Caco-2 (cell line): Measurements from ENCODE around the gene ATG4D. TPM values are rescaled to one million over a fixed set of nuclear protein-coding genes. Genes with fewer than 3 reads are reported as not detected.
A peak's percentile ranks its signal among the peaks of the same experiment; 100 is the strongest.

Experiments used
- BruUV-seq: library from RNA; stranded (reverse); fragments of 400-500 nt; replicated peaks from 2 replicates; lab custom pipeline; 2021; lab: Mats Ljungman, UMichigan
- CTCF ChIA-PET: fragments of 300-600 bp; sonication (Branson Sonifier 250); formaldehyde crosslinking; loops from one replicate; lab custom pipeline; 2022; ENCODE audit warnings: antibody characterized with exemption; lab: Charles Lee
- POLR2A ChIA-PET: fragments of 300-600 bp; sonication (Branson Sonifier 250); formaldehyde crosslinking; loops from one replicate; lab custom pipeline; 2022; ENCODE audit warnings: antibody characterized with exemption; lab: Charles Lee
- DNase-seq, 2 experiments: peaks; one replicate each; pipeline versions ENCODE4 v3.0.0 to v3.0.0-alpha.2; 2020 to 2022
- H3K27me3 ChIP-seq: replicated peaks from 2 replicates; pipeline ENCODE4 v1.6.0; 2011; ENCODE audit warnings: low read length; ENCODE audit not compliant: control insufficient read depth, insufficient read depth
- H3K36me3 ChIP-seq: 2 replicates; pipeline ENCODE4 v1.5.1; 2011; ENCODE audit warnings: low read length; ENCODE audit not compliant: control insufficient read depth, insufficient read depth
- H3K4me1 ChIP-seq: fragments of 250-450 bp; sonication (Bioruptor Pico); 2 replicates; pipeline ENCODE4 v1.5.1; 2020; ENCODE audit warnings: mild to moderate bottlenecking
- H3K4me3 ChIP-seq: 2 replicates; pipeline ENCODE4 v1.5.1; 2011; ENCODE audit warnings: low read depth, mild to moderate bottlenecking, control low read depth, low read length
- H3K9me3 ChIP-seq: fragments of 250-450 bp; sonication (Bioruptor Pico); 2 replicates; pipeline ENCODE4 v1.5.1; 2020; ENCODE audit warnings: mild to moderate bottlenecking, moderate library complexity
- H3K27ac Mint-ChIP-seq: one replicate; pipeline ENCODE4 v1.8.0; 2022; ENCODE audit warnings: mixed read lengths; ENCODE audit not compliant: unreplicated experiment
- H3K27me3 Mint-ChIP-seq: one replicate; pipeline ENCODE4 v1.8.0; 2022; ENCODE audit warnings: mixed read lengths; ENCODE audit not compliant: insufficient read depth, unreplicated experiment
- H3K36me3 Mint-ChIP-seq: one replicate; pipeline ENCODE4 v1.8.0; 2022; ENCODE audit warnings: mild to moderate bottlenecking, mixed read lengths; ENCODE audit not compliant: insufficient read depth, unreplicated experiment
- H3K4me1 Mint-ChIP-seq: one replicate; pipeline ENCODE4 v1.8.0; 2022; ENCODE audit warnings: low read depth, mixed read lengths; ENCODE audit not compliant: unreplicated experiment
- H3K4me3 Mint-ChIP-seq: one replicate; pipeline ENCODE4 v1.8.0; 2022; ENCODE audit warnings: mild to moderate bottlenecking, moderate library complexity, mixed read lengths; ENCODE audit not compliant: unreplicated experiment
- H3K9me3 Mint-ChIP-seq: one replicate; pipeline ENCODE4 v1.8.0; 2022; ENCODE audit warnings: mixed read lengths; ENCODE audit not compliant: unreplicated experiment
- CTCF ChIP-seq, 2 experiments: fragments of 200-600 bp in 1 of 2; IDR thresholded peaks; 1 replicate in 1 of 2; 2 replicates in 1 of 2; pipeline versions ENCODE4 v1.5.1 to v1.8.0; 2011 to 2022; ENCODE audit warnings: antibody characterized with exemption in 1 of 2, control low read depth in 1 of 2, inconsistent platforms in 1 of 2, low read depth in 1 of 2, low read length in 1 of 2, mild to moderate bottlenecking in 1 of 2, moderate library complexity in 1 of 2; ENCODE audit not compliant: insufficient read depth in 1 of 2, severe bottlenecking in 1 of 2, unreplicated experiment in 1 of 2
- intact Hi-C: fragments of 100-400 bp; cut with micrococcal nuclease; formaldehyde crosslinking; loops from one replicate; pipeline ENCODE4 v1.10.0; 2022; ENCODE audit not compliant: unreplicated experiment
- total RNA-seq: library from RNA; stranded (reverse); gene quantifications from 2 replicates; pipeline ENCODE4 v1.2.3, GENCODE V29; 2022

Gene ATG4D
- total RNA-seq, 1 experiment from 2014 or later, result 34.3 TPM

- H3K4me3 Mint-ChIP-seq, result peak overlapping the region; percentile 29
- Histone ChIP-seq H3K27me3 (no peaks in the 10 kb centered on the region), H3K4me3 (no peak overlapping the region), H3K36me3 (peaks cover 1% of the 10 kb centered on the region; the same call in 1 of the 2 replicates), H3K4me1 (peaks cover 12% of the 10 kb centered on the region), H3K9me3 (no peaks in the 10 kb centered on the region)
- BruUV-seq, result no TSS peak
- ChIA-PET CTCF (interaction anchor here (0.7 kb wide), 1 partner anchor 69 kb away, joined by 7 read pairs; no protein-coding TSS in a partner anchor), POLR2A (no interaction called here)
- TF ChIP-seq CTCF (IDR thresholded peaks at IDR 0.05; ENCODE audit: insufficient read depth in 1 of 2, low read depth in 1 of 2, low read length in 1 of 2, severe bottlenecking in 1 of 2, unreplicated experiment in 1 of 2), result no peak
- H3K36me3 Mint-ChIP-seq, result peaks cover 79% of the 10 kb centered on the region
- intact Hi-C loops, result no loop called here
- DNase-seq, result no peak
- H3K9me3 Mint-ChIP-seq, result no peaks in the 10 kb centered on the region
- H3K27ac Mint-ChIP-seq, result peak overlapping the region; percentile 36
- H3K27me3 Mint-ChIP-seq, result no peaks in the 10 kb centered on the region
- peaks cover 13% of the 10 kb centered on the region for H3K4me1 Mint-ChIP-seq
Measured at GRCh38 chr19:10575011-10575716, 31.5 kb downstream of the ATG4D start.

- Mint-ChIP-seq H3K36me3 (peaks cover 77% of the 10 kb centered on the region), H3K27me3 (no peaks in the 10 kb centered on the region), H3K4me3 (peak overlapping the region; percentile 84), H3K4me1 (peaks cover 6% of the 10 kb centered on the region), H3K9me3 (no peaks in the 10 kb centered on the region), H3K27ac (peak overlapping the region; percentile 97)
- peaks cover 6% of the 10 kb centered on the region for H3K4me1 ChIP-seq
- POLR2A ChIA-PET, result interaction anchor here (0.6 kb wide), 1 partner anchor 8 kb away, joined by 3 read pairs; no protein-coding TSS in a partner anchor
- CTCF ChIA-PET, result interaction anchor here (0.9 kb wide), 2 partner anchors 12 to 67 kb away, joined by 3 to 8 read pairs; partner anchors contain the start of gene KRI1
- intact Hi-C loops, result no loop called here
- no peaks in the 10 kb centered on the region for H3K27me3 ChIP-seq
- DNase-seq, result no peak
- no peak for TF ChIP-seq CTCF (IDR thresholded peaks at IDR 0.05; ENCODE audit: insufficient read depth in 1 of 2, low read depth in 1 of 2, low read length in 1 of 2, severe bottlenecking in 1 of 2, unreplicated experiment in 1 of 2)
- H3K36me3 ChIP-seq, result peaks cover 1% of the 10 kb centered on the region; the same call in 1 of the 2 replicates
- no TSS peak for BruUV-seq
- no peaks in the 10 kb centered on the region for H3K9me3 ChIP-seq
- no peak overlapping the region for H3K4me3 ChIP-seq
Measured at GRCh38 chr19:10577951-10578350, 34.2 kb downstream of the ATG4D start.

- CTCF ChIA-PET, result interaction anchor here (0.5 to 4.5 kb wide), 11 partner anchors 21 to 119 kb away, joined by 3 to 86 read pairs (median 4); partner anchors contain the start of genes KEAP1 and SLC44A2
- H3K27me3 ChIP-seq, result no peaks in the 10 kb centered on the region
- peaks cover 6% of the 10 kb centered on the region for H3K4me1 ChIP-seq
- Mint-ChIP-seq H3K27me3 (no peaks in the 10 kb centered on the region), H3K36me3 (peaks cover 64% of the 10 kb centered on the region), H3K27ac (peak overlapping the region; percentile 57), H3K4me1 (peaks cover 6% of the 10 kb centered on the region), H3K9me3 (no peaks in the 10 kb centered on the region), H3K4me3 (no peak overlapping the region)
- H3K9me3 ChIP-seq, result no peaks in the 10 kb centered on the region
- no peak overlapping the region for H3K4me3 ChIP-seq
- intact Hi-C loops, result loop anchor here (1.0 to 5.0 kb wide), 3 partner anchors 46 to 118 kb away; partner anchors contain the start of gene SLC44A2
- POLR2A ChIA-PET, result interaction anchor here (1.5 kb wide), 1 partner anchor 63 kb away, joined by 4 read pairs; no protein-coding TSS in a partner anchor
- H3K36me3 ChIP-seq, result peaks cover 1% of the 10 kb centered on the region; the same call in 1 of the 2 replicates
- TF ChIP-seq CTCF (IDR thresholded peaks at IDR 0.05; ENCODE audit: insufficient read depth in 1 of 2, low read depth in 1 of 2, low read length in 1 of 2, severe bottlenecking in 1 of 2, unreplicated experiment in 1 of 2), result peak; percentile 95 to 98
- peak; percentile 81 to 85 for DNase-seq
- BruUV-seq, result no TSS peak
Measured at GRCh38 chr19:10580979-10581631, 37.4 kb downstream of the ATG4D start.
